Left lung (tissue), 10 donors: ENCODE measurements around the gene ABCC10. TPM values are rescaled to one million over a fixed set of nuclear protein-coding genes. Genes with fewer than 3 reads are reported as not detected.

Experiments used
- ATAC-seq: fragments of 200-7000 bp; cut with Tn5 transposase; one replicate; pipeline ENCODE4 v1.9.1; 2020; ENCODE audit warnings: moderate library complexity
- DNase-seq, 4 donors: peaks; one replicate each; pipeline ENCODE4 v3.0.0-alpha.2; 2013 to 2020
- H3K27ac ChIP-seq, 2 donors: fragments of 200-600 bp; sonication (generic) in 1 of 2; one replicate each; pipeline versions ENCODE4 v1.5.0 to v1.8.0; 2020 to 2021
- H3K27me3 ChIP-seq, 2 donors: fragments of 200-600 bp; sonication (generic) in 1 of 2; one replicate each; pipeline versions ENCODE4 v1.5.0 to v1.8.0; 2020 to 2021
- H3K36me3 ChIP-seq, 2 donors: fragments of 200-600 bp; sonication (generic) in 1 of 2; one replicate each; pipeline versions ENCODE4 v1.5.0 to v1.8.0; 2020 to 2021
- H3K4me1 ChIP-seq, 2 donors: fragments of 200-600 bp; one replicate each; pipeline ENCODE4 v1.8.0; 2021
- H3K4me3 ChIP-seq, 2 donors: fragments of 200-600 bp; sonication (generic) in 1 of 2; one replicate each; pipeline versions ENCODE4 v1.5.0 to v1.8.0; 2020 to 2021; ENCODE audit warnings: mild to moderate bottlenecking in 1 of 2
- H3K9me3 ChIP-seq, 2 donors: fragments of 200-600 bp; sonication (generic) in 1 of 2; one replicate each; pipeline versions ENCODE4 v1.5.0 to v1.8.0; 2020 to 2021
- CTCF ChIP-seq, 2 donors: fragments of 200-600 bp; sonication (generic) in 1 of 2; IDR thresholded peaks; one replicate each; pipeline versions ENCODE4 v1.5.0 to v1.8.0; 2021; ENCODE audit warnings: antibody characterized with exemption in 2 of 2
- intact Hi-C, 2 donors: fragments of 100-400 bp; cut with DNase I; formaldehyde crosslinking; loops; one replicate each; pipeline versions ENCODE4 v1.11.2 to v1.14.2; 2022
- polyA plus RNA-seq, 6 donors: library from polyadenylated mRNA; unstranded; fragments of 120-200 nt; gene quantifications; one replicate each; pipeline ENCODE4 v1.2.1, GENCODE V29; 2013; ENCODE audit not compliant: insufficient read length in 6 of 6
- total RNA-seq, 2 donors: library from RNA; stranded (reverse); fragmentation: NEBNext Ultra II Directional; extraction: Animal tissue kit (Norgen Biotek cat#: 25700); gene quantifications; one replicate each; pipeline ENCODE4 v1.2.1, GENCODE V29; 2021
- donor health status: DM: no; HTN: yes; CAD: no.
- donor health status: DM: no; HTN: no; CAD: no.

The ABCC10 gene
- total and polyA plus RNA-seq, 8 donors = 19.7 to 43.8 (median 30.0) TPM

DNA sequence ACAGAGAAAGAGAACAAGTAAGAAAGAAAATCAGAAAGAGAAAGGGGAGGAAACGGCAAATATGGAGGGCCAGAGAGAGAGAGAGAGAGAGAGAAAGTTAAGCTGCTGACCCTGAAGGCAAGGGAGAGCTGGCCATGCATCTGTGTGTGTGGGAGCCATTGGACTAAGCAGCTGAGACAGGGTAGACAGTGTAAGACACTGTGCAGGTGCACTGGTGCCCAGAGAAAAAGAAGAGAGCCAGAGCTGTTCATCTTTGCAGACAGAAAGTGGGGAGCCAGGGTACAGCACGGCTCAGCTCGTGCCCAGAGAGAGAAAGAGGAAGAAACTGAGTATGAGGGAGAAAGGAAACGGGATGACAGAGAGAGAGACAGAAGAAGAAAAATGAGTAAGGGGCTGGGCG, 33.7 kb upstream of the ABCC10 start:
- peaks cover 0 to 9% of the 10 kb centered on the region in 2 donors for H3K4me1 ChIP-seq
- peak overlapping the region in 1 of 2 donors; percentile 29 for H3K4me3 ChIP-seq
- H3K9me3 ChIP-seq = no peaks in the 10 kb centered on the region
- TF ChIP-seq CTCF (IDR thresholded peaks at IDR 0.05) = no peak
- ATAC-seq (no peak), DNase-seq (no peak)
- intact Hi-C loops = no loop called here
- H3K36me3 ChIP-seq = no peaks in the 10 kb centered on the region
- H3K27ac ChIP-seq = no peak overlapping the region
- peaks cover 0 to 47% of the 10 kb centered on the region in 2 donors for H3K27me3 ChIP-seq

DNA sequence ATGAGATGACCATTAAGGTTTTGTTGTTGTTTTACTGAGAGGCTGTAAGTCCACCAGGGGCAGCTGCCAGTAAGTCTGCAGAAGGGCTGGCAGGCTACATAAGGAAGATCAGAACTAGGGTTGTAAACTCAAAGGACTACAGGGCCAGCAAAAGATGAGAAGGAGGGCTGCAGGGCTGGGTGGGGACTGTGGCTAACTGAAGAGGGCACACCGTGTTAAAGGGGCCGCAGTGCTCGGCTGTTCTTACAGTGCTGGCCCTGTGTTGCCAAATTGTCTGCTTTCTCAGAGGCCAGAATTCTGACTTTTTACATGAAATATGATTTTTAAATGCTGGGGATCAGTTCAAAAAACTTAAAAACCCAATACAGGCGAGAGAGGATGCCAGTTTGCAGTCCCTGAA, 32.4 kb upstream of the ABCC10 start:
- intact Hi-C loops = no loop called here
- no peaks in the 10 kb centered on the region for H3K36me3 ChIP-seq
- H3K27me3 ChIP-seq = peaks cover 0 to 33% of the 10 kb centered on the region in 2 donors
- no peak for ATAC-seq
- H3K4me3 ChIP-seq = no peak overlapping the region
- no peaks in the 10 kb centered on the region for H3K9me3 ChIP-seq
- DNase-seq = no peak
- TF ChIP-seq CTCF (IDR thresholded peaks at IDR 0.05) = no peak
- H3K4me1 ChIP-seq = peaks cover 5 to 9% of the 10 kb centered on the region in 2 donors
- H3K27ac ChIP-seq = no peak overlapping the region

- intact Hi-C loops = no loop called here
- ATAC-seq = no peak
- no peak for DNase-seq
- Histone ChIP-seq H3K36me3 (no peaks in the 10 kb centered on the region), H3K4me1 (peaks cover 5 to 9% of the 10 kb centered on the region in 2 donors), H3K27me3 (peaks cover 0 to 26% of the 10 kb centered on the region in 2 donors), H3K9me3 (no peaks in the 10 kb centered on the region), H3K4me3 (no peak overlapping the region), H3K27ac (no peak overlapping the region)
- TF ChIP-seq CTCF (IDR thresholded peaks at IDR 0.05) = no peak
Measured at GRCh38 chr6:43395776-43396175, 31.6 kb upstream of the ABCC10 start.

DNA sequence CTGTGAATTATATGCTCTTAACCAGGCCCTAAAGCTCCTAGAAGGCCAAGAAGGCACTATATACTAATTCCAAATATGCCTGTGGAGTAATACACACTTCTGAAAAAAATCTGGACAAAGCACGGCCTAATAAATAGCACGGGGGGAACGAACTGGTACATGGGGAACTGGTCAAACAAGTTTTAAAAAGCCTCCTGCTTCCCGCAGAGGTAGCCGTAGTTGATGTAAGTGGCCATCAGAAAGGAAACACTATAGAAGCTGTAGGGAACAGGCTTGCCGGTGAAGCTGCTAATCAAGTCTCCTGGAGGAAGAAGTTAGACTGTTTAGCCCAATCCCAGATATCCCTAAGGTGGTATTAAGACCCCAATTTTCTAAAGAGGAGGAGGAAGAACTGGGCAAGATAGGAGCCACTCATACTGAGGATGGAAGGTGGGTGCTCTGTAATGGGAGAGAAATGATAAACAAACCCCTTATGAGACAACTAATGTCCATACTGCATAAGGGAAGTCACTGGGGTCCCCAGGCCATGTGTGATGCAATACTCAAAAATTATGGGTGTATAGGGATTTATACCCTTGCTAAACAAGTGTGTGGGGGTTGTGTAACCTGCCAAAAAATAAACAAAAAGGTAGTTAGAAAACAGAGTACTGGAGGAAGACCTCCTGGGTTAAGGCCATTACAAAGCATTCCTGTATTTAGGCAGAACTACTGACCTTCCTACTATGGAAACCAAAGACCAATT, 30.8 kb upstream of the ABCC10 start:
- no peak for TF ChIP-seq CTCF (IDR thresholded peaks at IDR 0.05)
- intact Hi-C loops = no loop called here
- peak in 2 of 4 donors; percentile 8 to 65 for DNase-seq

DNA sequence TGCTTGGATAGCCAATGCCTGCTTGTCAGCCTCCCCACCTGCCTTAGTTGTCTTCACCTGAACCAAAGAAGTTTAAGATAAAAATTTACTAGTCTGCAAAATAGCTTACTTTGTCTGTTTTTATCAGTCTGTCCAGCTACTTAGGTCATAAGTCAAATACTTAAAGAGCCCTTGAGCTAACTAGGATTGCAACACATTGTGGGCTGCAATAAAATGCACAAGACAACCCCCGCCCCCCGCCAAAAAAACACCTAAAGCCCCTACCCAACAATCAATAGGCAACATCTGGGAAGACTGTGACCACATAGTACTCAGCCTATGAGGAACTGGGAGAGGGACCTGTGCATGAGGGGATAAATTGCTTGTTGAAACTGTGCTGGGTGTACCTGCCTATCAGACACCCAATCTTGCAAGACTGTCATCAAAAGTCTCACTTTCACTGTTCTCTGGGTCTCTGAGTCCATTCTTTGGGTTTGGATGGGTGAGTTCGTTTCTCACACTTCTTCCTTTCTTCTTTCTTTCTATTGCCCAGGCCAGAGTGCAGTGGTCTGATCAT, 27.3 kb upstream of the ABCC10 start:
- H3K27ac ChIP-seq = peak overlapping the region in 1 of 2 donors; percentile 44

More for the DNA sequence above, 30.8 kb upstream of the ABCC10 start:
- ATAC-seq = peak; percentile 56
- Histone ChIP-seq H3K4me3 (no peak overlapping the region), H3K27me3 (peaks cover 0 to 18% of the 10 kb centered on the region in 2 donors), H3K36me3 (no peaks in the 10 kb centered on the region), H3K9me3 (no peaks in the 10 kb centered on the region), H3K27ac (no peak overlapping the region), H3K4me1 (peaks cover 5% of the 10 kb centered on the region in 2 donors)

More for the DNA sequence above, 27.3 kb upstream of the ABCC10 start:
- DNase-seq (no peak), ATAC-seq (peak; percentile 10)
- Histone ChIP-seq H3K27me3 (peaks cover 0 to 7% of the 10 kb centered on the region in 2 donors), H3K4me1 (peaks cover 4 to 5% of the 10 kb centered on the region in 2 donors), H3K36me3 (no peaks in the 10 kb centered on the region), H3K4me3 (no peak overlapping the region), H3K9me3 (no peaks in the 10 kb centered on the region)
- intact Hi-C loops = no loop called here
- no peak for TF ChIP-seq CTCF (IDR thresholded peaks at IDR 0.05)
